ENCODE results near the gene PARL.

Gene PARL

GRCh38 chr3:183782576-183783276 lies 102.0 kb downstream of the PARL start:
- DNase-seq, result no peak

GRCh38 chr3:183781246-183781645 lies 103.4 kb downstream of the PARL start:
- no peak for DNase-seq

GRCh38 chr3:183779896-183780465 lies 104.7 kb downstream of the PARL start:
- no peak for DNase-seq
